Measurements from ENCODE around the gene PMS1.
"Not testable (repeated sequence)": the region's sequence is repeated elsewhere in the genome, so short reads cannot be mapped to it uniquely, and the experiment has no call there.

Gene PMS1

DNA sequence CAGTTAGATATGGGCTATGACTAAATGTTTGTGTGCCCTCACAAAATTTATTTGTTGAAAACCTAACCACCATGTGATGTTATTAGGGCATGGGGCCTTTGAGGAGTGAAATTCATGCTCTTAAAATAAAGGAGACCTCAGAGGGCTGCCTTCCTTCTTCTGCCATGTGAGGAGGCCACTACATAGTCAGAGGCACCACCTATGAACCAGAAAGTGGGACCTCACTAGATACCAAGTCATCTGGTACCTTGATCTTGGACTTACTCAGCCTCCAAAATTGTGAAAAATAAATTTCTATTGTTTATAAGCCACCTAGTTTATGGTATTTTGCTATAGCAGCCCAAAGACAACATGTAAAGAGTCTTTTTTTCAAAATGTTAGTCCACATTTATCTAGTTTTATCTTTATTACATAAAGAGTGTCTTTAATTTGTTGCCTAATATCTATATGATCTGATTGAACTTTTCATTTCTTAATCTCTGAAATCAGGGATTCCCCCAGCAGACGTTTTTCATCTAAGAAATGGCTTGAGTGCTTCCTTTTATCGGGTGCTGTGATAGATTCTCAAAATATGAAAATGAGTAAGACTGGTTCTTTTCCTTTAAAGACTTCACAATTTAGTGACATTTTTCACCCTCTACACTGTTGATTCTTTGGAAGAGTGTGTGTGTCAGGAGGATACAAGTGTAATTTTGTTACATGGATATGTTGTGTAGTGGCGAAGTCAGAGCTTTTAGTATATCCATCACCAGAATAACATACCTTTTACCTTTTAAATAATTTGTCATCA is 34.2 kb downstream of the PMS1 start:
- no peak for DNase-seq

- DNase-seq: no peak
These were observed 35.1 kb downstream of the PMS1 start for GRCh38 chr2:189819297-189819704.

GRCh38 chr2:189821953-189822748 is 37.9 kb downstream of the PMS1 start:
- DNase-seq: no peak

- DNase-seq: no peak
These were observed 40.6 kb downstream of the PMS1 start for GRCh38 chr2:189824694-189825396.

- DNase-seq: no peak
These were observed 41.8 kb downstream of the PMS1 start for GRCh38 chr2:189826039-189826438.

- DNase-seq: no peak
These were observed 45.0 kb downstream of the PMS1 start for GRCh38 chr2:189829102-189829833.

- no peak for DNase-seq
These were observed 46.3 kb downstream of the PMS1 start for GRCh38 chr2:189830510-189830909.

DNA sequence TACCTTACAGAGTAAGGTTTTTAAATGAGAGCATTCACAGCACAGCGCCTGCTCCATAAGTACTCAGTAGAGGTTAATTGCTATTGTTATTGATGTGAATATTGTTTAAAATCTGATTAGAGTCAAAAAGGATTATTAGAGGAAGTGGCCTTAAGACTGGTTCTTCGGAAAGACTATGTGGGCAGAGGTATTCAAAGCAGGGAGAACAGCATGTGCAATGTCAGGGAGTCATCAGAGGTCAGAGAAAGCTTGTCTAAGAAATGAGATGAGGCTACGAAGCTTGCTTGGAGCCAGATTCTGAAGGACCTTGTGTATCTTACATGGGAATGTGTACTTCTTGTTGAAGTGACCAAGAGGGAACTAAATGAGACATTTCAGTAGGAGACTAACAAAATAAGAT is 49.8 kb downstream of the PMS1 start:
- DNase-seq: no peak

DNA sequence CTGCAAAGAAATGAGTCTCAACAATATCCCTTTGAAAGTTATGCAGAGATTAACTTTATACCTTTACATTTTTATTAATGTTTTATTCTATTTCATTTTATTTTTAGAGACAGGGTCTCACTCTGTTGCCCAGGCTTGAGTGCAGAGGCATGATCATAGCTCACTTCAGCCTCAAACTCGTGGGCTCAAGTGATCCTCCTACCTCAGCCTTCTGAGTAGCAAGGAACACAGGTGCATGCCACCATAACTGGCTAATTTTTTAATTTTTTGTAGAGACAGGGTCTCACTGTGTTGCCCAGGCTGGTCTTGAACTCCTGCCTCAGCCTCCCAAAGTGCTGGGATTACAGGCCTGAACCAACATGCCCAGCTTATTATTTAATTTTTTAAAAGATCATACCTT is 50.4 kb downstream of the PMS1 start:
- DNase-seq: not testable (repeated sequence)

GRCh38 chr2:189835855-189836558 is 51.8 kb downstream of the PMS1 start:
- DNase-seq: no peak

GRCh38 chr2:189836644-189837043 is 52.4 kb downstream of the PMS1 start:
- DNase-seq: no peak

GRCh38 chr2:189837326-189837725 is 53.1 kb downstream of the PMS1 start:
- DNase-seq: no peak

GRCh38 chr2:189841019-189841418 is 56.8 kb downstream of the PMS1 start:
- DNase-seq: no peak

GRCh38 chr2:189848276-189848675 is 64.0 kb downstream of the PMS1 start:
- no peak for DNase-seq

DNA sequence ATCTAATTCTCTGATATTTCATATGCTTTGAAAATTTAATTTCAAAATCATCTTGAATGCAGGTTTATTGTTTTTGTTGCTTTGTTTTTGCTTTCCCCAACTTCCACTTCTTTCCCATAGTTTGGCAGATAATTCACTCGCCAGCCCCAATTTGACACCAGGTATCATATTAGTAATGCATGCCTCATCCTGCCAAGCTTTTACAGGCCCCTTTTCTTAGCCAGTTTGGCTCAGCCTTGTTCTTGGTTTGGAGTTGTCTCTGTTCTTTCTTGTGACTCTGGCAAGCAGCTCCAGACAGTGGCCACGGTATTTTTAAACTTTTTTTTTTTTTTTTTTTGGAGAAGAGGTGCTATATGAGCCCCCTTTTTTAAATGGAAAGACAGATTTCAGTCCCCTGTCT is 65.3 kb downstream of the PMS1 start:
- DNase-seq: no peak

DNA sequence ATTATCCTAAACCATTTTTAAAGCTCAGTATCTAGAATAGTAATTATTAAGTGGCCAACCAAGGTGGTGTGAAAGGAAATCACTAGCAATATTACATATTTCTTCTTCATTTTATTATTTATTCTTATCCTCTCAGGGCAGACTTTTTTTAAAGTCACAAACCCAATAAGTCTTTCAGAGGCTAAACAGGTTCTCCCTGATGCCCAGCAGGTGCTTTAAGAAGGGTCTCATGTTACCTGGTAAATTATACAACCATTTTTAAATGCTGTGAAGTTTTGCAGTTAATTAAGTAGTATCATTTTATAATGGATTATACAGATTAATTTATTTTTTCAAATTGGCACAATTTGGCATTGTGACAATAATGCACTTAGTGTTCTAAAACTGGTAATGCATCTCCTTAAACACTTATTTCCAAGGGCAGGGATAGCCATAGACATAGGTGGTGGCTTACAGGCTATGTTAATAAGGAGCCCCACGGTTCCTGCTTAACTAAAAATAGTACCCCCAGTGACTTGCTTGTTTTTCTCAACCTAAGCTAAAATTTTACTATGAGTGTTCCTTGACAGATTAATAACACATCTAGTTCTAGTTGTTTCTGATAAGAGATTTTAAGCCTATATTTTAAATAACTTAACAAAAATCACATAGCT is 67.0 kb downstream of the PMS1 start:
- no peak for DNase-seq

DNA sequence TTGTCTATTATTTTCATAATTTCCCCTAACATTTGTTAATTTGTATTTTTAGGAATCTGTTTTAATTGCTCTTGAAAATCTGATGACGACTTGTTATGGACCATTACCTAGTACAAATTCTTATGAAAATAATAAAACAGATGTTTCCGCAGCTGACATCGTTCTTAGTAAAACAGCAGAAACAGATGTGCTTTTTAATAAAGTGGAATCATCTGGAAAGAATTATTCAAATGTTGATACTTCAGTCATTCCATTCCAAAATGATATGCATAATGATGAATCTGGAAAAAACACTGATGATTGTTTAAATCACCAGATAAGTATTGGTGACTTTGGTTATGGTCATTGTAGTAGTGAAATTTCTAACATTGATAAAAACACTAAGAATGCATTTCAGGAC is 69.9 kb downstream of the PMS1 start:
- DNase-seq: no peak

DNA sequence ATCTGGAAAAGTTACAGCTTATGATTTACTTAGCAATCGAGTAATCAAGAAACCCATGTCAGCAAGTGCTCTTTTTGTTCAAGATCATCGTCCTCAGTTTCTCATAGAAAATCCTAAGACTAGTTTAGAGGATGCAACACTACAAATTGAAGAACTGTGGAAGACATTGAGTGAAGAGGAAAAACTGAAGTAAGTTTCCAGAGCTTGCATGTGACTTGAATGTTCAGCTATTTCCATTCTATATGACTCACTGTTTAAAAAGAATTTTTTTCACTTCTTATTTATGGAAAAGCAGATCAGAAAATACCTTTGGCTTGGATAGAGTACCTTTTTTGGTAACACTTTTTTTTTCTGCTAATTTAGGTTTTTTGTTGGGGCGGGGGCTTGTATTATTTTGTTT is 70.7 kb downstream of the PMS1 start:
- DNase-seq: no peak

GRCh38 chr2:189858291-189858690 is 74.0 kb downstream of the PMS1 start:
- DNase-seq: no peak

DNA sequence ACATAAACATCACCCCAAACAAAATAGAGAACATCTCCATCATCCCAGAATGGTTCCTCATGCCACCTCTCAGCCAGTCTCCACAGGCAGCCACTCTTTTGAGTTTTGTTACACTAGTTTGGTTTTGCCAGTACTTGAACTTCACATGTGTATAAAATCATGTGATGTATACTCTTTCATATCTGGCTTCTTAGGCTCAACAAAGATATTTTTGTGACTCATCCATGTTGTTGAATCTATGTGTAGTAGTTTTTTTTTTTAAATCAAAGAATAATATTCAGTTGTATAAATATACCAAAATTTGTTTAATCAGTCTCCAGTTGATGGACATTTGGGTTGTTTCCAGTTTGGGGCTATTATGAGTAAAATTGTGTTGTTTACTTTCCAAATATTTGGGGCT is 75.9 kb downstream of the PMS1 start:
- DNase-seq: no peak

DNA sequence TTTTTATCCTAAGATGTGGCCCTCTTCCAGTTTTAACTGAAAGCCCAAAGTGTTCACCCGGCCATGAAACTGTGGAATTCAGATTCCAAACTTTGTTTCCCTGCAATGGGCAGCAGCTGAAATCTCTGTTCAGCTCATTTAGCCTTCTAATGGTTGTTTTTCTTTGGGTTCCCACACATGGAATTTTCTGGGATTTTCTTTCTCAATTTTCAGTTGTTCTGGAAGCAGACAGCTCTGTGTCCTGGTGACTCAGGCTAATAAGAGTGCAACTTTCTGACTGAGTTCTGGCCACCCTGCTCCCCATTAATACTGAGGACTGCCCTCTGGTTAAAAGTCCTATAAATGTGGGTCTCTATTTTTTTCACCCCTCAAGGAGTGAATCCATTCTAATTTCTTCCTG is 78.5 kb downstream of the PMS1 start:
- no peak for DNase-seq

DNA sequence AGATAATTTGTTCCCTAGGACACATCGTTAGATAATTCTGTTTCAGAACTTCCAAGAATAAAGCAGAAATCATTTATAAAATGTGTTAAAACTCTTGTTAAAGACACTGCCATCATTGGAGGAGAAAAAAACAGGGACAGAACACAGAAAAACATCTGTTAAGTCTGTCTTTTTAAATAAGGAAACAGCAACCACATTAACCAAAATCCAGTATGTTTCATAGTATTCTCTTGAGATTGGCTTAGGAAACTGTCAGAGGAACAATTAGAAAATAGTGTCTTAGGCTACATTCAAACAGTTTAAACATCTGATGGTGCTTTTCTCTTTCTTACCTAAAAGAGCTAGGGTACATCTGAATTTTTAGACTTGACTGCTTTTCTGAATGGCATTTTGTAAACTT is 81.6 kb downstream of the PMS1 start:
- DNase-seq: no peak

Data from activated effector memory CD4-positive, alpha-beta T cell treated with Interleukin-2 at 50 U/mL for 16 hours (primary cell).